Peyer's patch (tissue), 4 donors: ENCODE results near the gene SLC29A4. TPM values are rescaled to one million over a fixed set of nuclear protein-coding genes. Genes with fewer than 3 reads are reported as not detected.
"Not testable (repeated sequence)": the region's sequence is repeated elsewhere in the genome, so short reads cannot be mapped to it uniquely, and the experiment has no call there.

Experiments used
- DNase-seq, 3 donors: peaks; one replicate each; pipeline ENCODE4 v3.0.0-alpha.2; 2017 to 2019
- H3K27ac ChIP-seq, 4 donors: fragments of 200-600 bp; sonication (generic); one replicate each; pipeline ENCODE4 v1.5.1; 2016 to 2019
- H3K27me3 ChIP-seq, 2 donors: fragments of 200-600 bp; sonication (generic); one replicate each; pipeline ENCODE4 v1.5.1; 2019
- H3K36me3 ChIP-seq, 3 donors: fragments of 200-600 bp; sonication (generic); one replicate each; pipeline ENCODE4 v1.5.1; 2016 to 2019
- H3K4me1 ChIP-seq, 4 donors: fragments of 200-600 bp; sonication (generic); one replicate each; pipeline ENCODE4 v1.5.1; 2016 to 2019
- H3K4me3 ChIP-seq, 4 donors: fragments of 200-600 bp; sonication (generic); 1 replicate in 3 of 4; 2 replicates in 1 of 4; pipeline ENCODE4 v1.5.1; 2016 to 2019; ENCODE audit warnings: mild to moderate bottlenecking in 1 of 4
- H3K9me3 ChIP-seq, 4 donors: fragments of 200-600 bp; sonication (generic); one replicate each; pipeline ENCODE4 v1.5.1; 2016 to 2019; ENCODE audit warnings: mild to moderate bottlenecking in 1 of 4
- CTCF ChIP-seq, 6 experiments: fragments of 450-650 bp in 4 of 6; fragments of 200-600 bp in 2 of 6; sonication (generic) in 1 of 6; IDR thresholded peaks; one replicate each; pipeline ENCODE4 v1.5.1; 2017 to 2019; ENCODE audit warnings: antibody characterized with exemption in 6 of 6, mild to moderate bottlenecking in 3 of 6, moderate library complexity in 1 of 6
- POLR2A ChIP-seq, 2 donors: fragments of 450-650 bp; IDR thresholded peaks; one replicate each; pipeline ENCODE4 v1.5.1; 2017; ENCODE audit warnings: antibody characterized with exemption in 2 of 2, mild to moderate bottlenecking in 2 of 2, moderate library complexity in 2 of 2
- total RNA-seq, 4 donors: library from RNA; depleted of rRNA; stranded (reverse); fragments of >200 nt; gene quantifications; one replicate each; pipeline ENCODE4 v1.1.0, GENCODE V29; 2016

SLC29A4 gene
- total RNA-seq, 4 donors from 2014 or later = 3.2 to 12.4 (median 4.6) TPM

- H3K4me3 ChIP-seq = no peak overlapping the region
- no peaks in the 10 kb centered on the region for H3K27me3 ChIP-seq
- no peak overlapping the region for H3K27ac ChIP-seq
- peaks cover 0 to 6% (median 1%) of the 10 kb centered on the region in 4 donors for H3K9me3 ChIP-seq
- peaks cover 0 to 82% (median 0%) of the 10 kb centered on the region in 3 donors for H3K36me3 ChIP-seq
- TF ChIP-seq POLR2A (IDR thresholded peaks at IDR 0.05) = no peak
- DNase-seq = no peak
- no peaks in the 10 kb centered on the region for H3K4me1 ChIP-seq
Observed at GRCh38 chr7:5314864-5315263, 32.1 kb downstream of the SLC29A4 start.

- H3K4me3 ChIP-seq = no peak overlapping the region
- TF ChIP-seq CTCF (IDR thresholded peaks at IDR 0.05) (no peak), POLR2A (IDR thresholded peaks at IDR 0.05) (no peak)
- no peak for DNase-seq
- no peak overlapping the region for H3K27ac ChIP-seq
- H3K4me1 ChIP-seq = no peaks in the 10 kb centered on the region
- no peaks in the 10 kb centered on the region for H3K27me3 ChIP-seq
- H3K36me3 ChIP-seq = peaks cover 0 to 84% (median 0%) of the 10 kb centered on the region in 3 donors
- peaks cover 0 to 6% (median 1%) of the 10 kb centered on the region in 4 donors for H3K9me3 ChIP-seq
Observed at GRCh38 chr7:5315761-5316160, 33.0 kb downstream of the SLC29A4 start.

GRCh38 chr7:5318613-5319012, 35.9 kb downstream of the SLC29A4 start:
- not testable (repeated sequence) for H3K4me1 ChIP-seq, H3K4me3 ChIP-seq, DNase-seq, H3K27ac ChIP-seq, H3K27me3 ChIP-seq, H3K9me3 ChIP-seq
- peaks cover 0 to 82% (median 0%) of the 10 kb centered on the region in 3 donors for H3K36me3 ChIP-seq

- TF ChIP-seq CTCF (IDR thresholded peaks at IDR 0.05) (no peak), POLR2A (IDR thresholded peaks at IDR 0.05) (no peak)
- H3K27ac ChIP-seq = no peak overlapping the region
- no peak for DNase-seq
- peaks cover 0 to 6% (median 1%) of the 10 kb centered on the region in 4 donors for H3K9me3 ChIP-seq
- peaks cover 0 to 84% (median 0%) of the 10 kb centered on the region in 3 donors for H3K36me3 ChIP-seq
- no peak overlapping the region for H3K4me3 ChIP-seq
- no peaks in the 10 kb centered on the region for H3K27me3 ChIP-seq
- no peaks in the 10 kb centered on the region for H3K4me1 ChIP-seq
Observed at GRCh38 chr7:5320391-5320790, 37.6 kb downstream of the SLC29A4 start.

- H3K9me3 ChIP-seq = peaks cover 0 to 6% (median 1%) of the 10 kb centered on the region in 4 donors
- DNase-seq = no peak
- TF ChIP-seq POLR2A (IDR thresholded peaks at IDR 0.05) (no peak), CTCF (IDR thresholded peaks at IDR 0.05) (no peak)
- H3K36me3 ChIP-seq = peaks cover 0 to 82% (median 0%) of the 10 kb centered on the region in 3 donors
- no peak overlapping the region for H3K4me3 ChIP-seq
- H3K27ac ChIP-seq = no peak overlapping the region
- no peaks in the 10 kb centered on the region for H3K4me1 ChIP-seq
- H3K27me3 ChIP-seq = no peaks in the 10 kb centered on the region
Observed at GRCh38 chr7:5320802-5321396, 38.2 kb downstream of the SLC29A4 start.

- TF ChIP-seq CTCF (IDR thresholded peaks at IDR 0.05) (no peak), POLR2A (IDR thresholded peaks at IDR 0.05) (no peak)
- H3K27ac ChIP-seq = no peak overlapping the region
- peaks cover 0 to 6% (median 1%) of the 10 kb centered on the region in 4 donors for H3K9me3 ChIP-seq
- peaks cover 0 to 85% (median 0%) of the 10 kb centered on the region in 3 donors for H3K36me3 ChIP-seq
- H3K27me3 ChIP-seq = no peaks in the 10 kb centered on the region
- no peak for DNase-seq
- H3K4me3 ChIP-seq = no peak overlapping the region
- H3K4me1 ChIP-seq = peaks cover 0 to 4% (median 0%) of the 10 kb centered on the region in 4 donors
Observed at GRCh38 chr7:5322621-5323410, 40.1 kb downstream of the SLC29A4 start.

- peaks cover 0 to 82% (median 0%) of the 10 kb centered on the region in 3 donors for H3K36me3 ChIP-seq
- H3K27ac ChIP-seq, H3K4me3 ChIP-seq, H3K9me3 ChIP-seq, H3K4me1 ChIP-seq, H3K27me3 ChIP-seq: not testable (repeated sequence)
- peak in 1 of 3 donors; percentile 68 for DNase-seq
Observed at GRCh38 chr7:5323800-5324781, 41.3 kb downstream of the SLC29A4 start.
